T-cell (primary cell): ENCODE results near the gene ZYG11B. TPM values are rescaled to one million over a fixed set of nuclear protein-coding genes. Genes with fewer than 3 reads are reported as not detected.
"Not testable (repeated sequence)": the region's sequence is repeated elsewhere in the genome, so short reads cannot be mapped to it uniquely, and the experiment has no call there.

Experiments used
- ATAC-seq, 4 experiments: fragments of 200-7000 bp in 3 of 4; fragments of 150-1000 bp in 1 of 4; cut with Tn5 transposase; replicated peaks in 1 of 4; 1 replicate in 3 of 4; 2 replicates in 1 of 4; pipeline ENCODE4 v1.10.0; 2021; ENCODE audit warnings: moderate library complexity in 3 of 4, mild to moderate bottlenecking in 2 of 4, moderate number of reproducible peaks in 1 of 4
- CTCF ChIA-PET, 2 donors: fragments of 300-600 bp; sonication (Branson Sonifier 250); formaldehyde crosslinking; loops; one replicate each; lab custom pipeline; 2022; ENCODE audit warnings: antibody characterized with exemption in 2 of 2; lab: Charles Lee
- POLR2A ChIA-PET, 2 donors: fragments of 300-600 bp; sonication (Branson Sonifier 250); formaldehyde crosslinking; loops; one replicate each; lab custom pipeline; 2022; ENCODE audit warnings: antibody characterized with exemption in 2 of 2; lab: Charles Lee
- DNase-seq, 35 experiments: peaks; one replicate each; pipeline versions ENCODE4 v3.0.0 to v3.0.0-alpha.2; 2013 to 2023
- H3K27ac ChIP-seq: one replicate; pipeline ENCODE4 v1.5.1; 2013; ENCODE audit warnings: low read length
- H3K27me3 ChIP-seq, 2 experiments: replicated peaks in 1 of 2; 1 replicate in 1 of 2; 2 replicates in 1 of 2; pipeline versions ENCODE4 v1.6.1 to v1.7.0; 2013; ENCODE audit warnings: low read length in 1 of 2, mixed read lengths in 1 of 2; ENCODE audit not compliant: control insufficient read depth in 2 of 2, insufficient read depth in 2 of 2; ENCODE audit errors: extremely low read depth in 1 of 2
- H3K36me3 ChIP-seq, 2 donors: 1 replicate in 1 of 2; 2 replicates in 1 of 2; pipeline versions ENCODE4 v1.6.1 to v1.7.0; 2013; ENCODE audit warnings: low read length in 1 of 2; ENCODE audit not compliant: control insufficient read depth in 2 of 2, insufficient read depth in 1 of 2; ENCODE audit errors: extremely low read depth in 1 of 2
- H3K4me1 ChIP-seq, 2 experiments: 1 replicate in 1 of 2; 2 replicates in 1 of 2; pipeline versions ENCODE4 v1.6.1 to v1.7.0; 2013; ENCODE audit warnings: low read length in 2 of 2, mixed read lengths in 1 of 2; ENCODE audit not compliant: insufficient read depth in 2 of 2, control insufficient read depth in 1 of 2; ENCODE audit errors: extremely low read depth in 1 of 2
- H3K4me3 ChIP-seq, 2 donors: 1 replicate in 1 of 2; 2 replicates in 1 of 2; pipeline versions ENCODE4 v1.5.1 to v1.7.0; 2013; ENCODE audit warnings: mild to moderate bottlenecking in 2 of 2, low read length in 1 of 2, moderate library complexity in 1 of 2; ENCODE audit not compliant: control insufficient read depth in 1 of 2; ENCODE audit errors: extremely low read depth in 1 of 2
- H3K9me3 ChIP-seq: 2 replicates; pipeline ENCODE4 v1.7.0; 2013
- H3K27ac Mint-ChIP-seq, 2 donors: one replicate each; pipeline ENCODE4 v1.8.0; 2020 to 2021; ENCODE audit warnings: mild to moderate bottlenecking in 2 of 2, mixed read lengths in 2 of 2
- H3K27me3 Mint-ChIP-seq, 2 donors: one replicate each; pipeline ENCODE4 v1.8.0; 2021 to 2022; ENCODE audit warnings: mixed read lengths in 2 of 2
- H3K36me3 Mint-ChIP-seq: one replicate; pipeline ENCODE4 v1.8.0; 2021; ENCODE audit warnings: mixed read lengths
- H3K4me1 Mint-ChIP-seq, 3 donors: one replicate each; pipeline ENCODE4 v1.8.0; 2020 to 2022; ENCODE audit warnings: mixed read lengths in 3 of 3, mild to moderate bottlenecking in 1 of 3
- H3K4me3 Mint-ChIP-seq, 3 donors: one replicate each; pipeline ENCODE4 v1.8.0; 2020 to 2022; ENCODE audit warnings: mild to moderate bottlenecking in 3 of 3, mixed read lengths in 3 of 3, moderate library complexity in 3 of 3
- H3K9me3 Mint-ChIP-seq, 3 donors: one replicate each; pipeline ENCODE4 v1.8.0; 2020 to 2022; ENCODE audit warnings: mixed read lengths in 3 of 3
- WGBS: methylation state at CpG from one replicate; pipeline ENCODE4 v1.1.5; 2013; ENCODE audit warnings: missing lambda C conversion rate; ENCODE audit not compliant: insufficient coverage; 5-methylcytosine and 5-hydroxymethylcytosine counted together
- total RNA-seq, 35 experiments: library from RNA in 6 of 35; stranded (reverse) in 6 of 35; fragments of 120-200 nt in 1 of 35; gene quantifications; one replicate each; pipeline versions ENCODE4 v1.2.1 to v1.2.4 and lab custom pipeline; 2013 to 2026

The ZYG11B gene
- total RNA-seq, 5 donors from 2014 or later (not counting 1 experiment from before 2014, with no cell fraction given) = 16.6 to 22.2 (median 20.1) TPM

- CTCF ChIA-PET = no interaction called here
- no peaks in the 10 kb centered on the region for H3K9me3 ChIP-seq
- no peak overlapping the region for H3K4me3 Mint-ChIP-seq
These were observed 19.9 kb downstream of the ZYG11B start for GRCh38 chr1:52746189-52746588.

GRCh38 chr1:52747450-52747849, 21.2 kb downstream of the ZYG11B start:
- peak overlapping the region; percentile 34 to 41 for H3K27ac Mint-ChIP-seq

More at GRCh38 chr1:52746189-52746588, 19.9 kb downstream of the ZYG11B start:
- Histone ChIP-seq H3K36me3 (no peaks in the 10 kb centered on the region), H3K27me3 (no peaks in the 10 kb centered on the region), H3K4me1 (no peaks in the 10 kb centered on the region), H3K27ac (no peak overlapping the region), H3K4me3 (no peak overlapping the region)
- Mint-ChIP-seq H3K27me3 (no peaks in the 10 kb centered on the region), H3K36me3 (no peaks in the 10 kb centered on the region), H3K4me1 (peaks cover 26 to 29% (median 28%) of the 10 kb centered on the region in 3 donors), H3K9me3 (no peaks in the 10 kb centered on the region), H3K27ac (no peak overlapping the region)
- ATAC-seq (no peak), DNase-seq (no peak)
- no CpG with 5 or more reads among the region's 4 CpGs for WGBS
- POLR2A ChIA-PET = no interaction called here

GRCh38 chr1:52748119-52748518, 21.9 kb downstream of the ZYG11B start:
- Mint-ChIP-seq H3K9me3 (no peaks in the 10 kb centered on the region), H3K4me1 (peaks cover 26 to 31% (median 27%) of the 10 kb centered on the region in 3 donors), H3K4me3 (no peak overlapping the region), H3K36me3 (no peaks in the 10 kb centered on the region), H3K27me3 (no peaks in the 10 kb centered on the region), H3K27ac (no peak overlapping the region)
- DNase-seq (peak in 1 of 35 experiments; percentile 21), ATAC-seq (no peak)
- Histone ChIP-seq H3K36me3 (no peaks in the 10 kb centered on the region), H3K4me1 (no peaks in the 10 kb centered on the region), H3K27me3 (no peaks in the 10 kb centered on the region), H3K4me3 (no peak overlapping the region), H3K9me3 (no peaks in the 10 kb centered on the region), H3K27ac (no peak overlapping the region)
- ChIA-PET CTCF (interaction anchor here in 1 of 2 donors (0.7 kb wide), 1 partner anchor 21 kb away, joined by 3 read pairs; the partner anchor contains the start of gene ZYG11B), POLR2A (interaction anchor here in 1 of 2 donors (0.7 kb wide), 1 partner anchor 33 kb away, joined by 3 read pairs; no protein-coding TSS in a partner anchor)

More at GRCh38 chr1:52747450-52747849, 21.2 kb downstream of the ZYG11B start:
- no peak for ATAC-seq
- Mint-ChIP-seq H3K27me3 (no peaks in the 10 kb centered on the region), H3K9me3 (no peaks in the 10 kb centered on the region), H3K4me1 (peaks cover 23 to 28% (median 26%) of the 10 kb centered on the region in 3 donors), H3K36me3 (no peaks in the 10 kb centered on the region), H3K4me3 (no peak overlapping the region)
- Histone ChIP-seq H3K27me3 (no peaks in the 10 kb centered on the region), H3K36me3 (no peaks in the 10 kb centered on the region), H3K27ac (no peak overlapping the region), H3K4me3 (no peak overlapping the region), H3K9me3 (no peaks in the 10 kb centered on the region), H3K4me1 (no peaks in the 10 kb centered on the region)
- DNase-seq = no peak
- CTCF ChIA-PET = no interaction called here
- POLR2A ChIA-PET = no interaction called here
- WGBS = no CpG with 5 or more reads among the region's 1 CpG

DNA sequence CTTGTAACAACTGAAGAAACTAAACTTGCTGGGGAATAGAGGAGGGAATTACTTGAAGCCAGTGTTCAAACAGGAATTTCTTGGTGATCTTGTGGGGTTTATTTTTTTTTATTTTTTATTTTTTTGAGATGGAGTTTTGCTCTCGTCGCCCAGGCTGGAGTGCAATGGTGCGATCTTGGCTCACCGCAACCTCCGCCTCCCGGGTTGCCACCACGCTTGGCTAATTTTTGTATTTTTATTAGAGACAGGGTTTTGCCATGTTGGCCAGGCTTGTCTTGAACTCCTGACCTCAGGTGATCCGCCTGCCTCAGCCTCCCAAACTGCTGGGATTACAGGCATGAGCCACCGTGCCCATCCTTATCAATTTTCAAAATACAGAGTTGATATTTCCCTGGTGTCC, 23.2 kb downstream of the ZYG11B start:
- not testable (repeated sequence) for H3K27ac ChIP-seq, H3K4me1 ChIP-seq, H3K36me3 Mint-ChIP-seq, ATAC-seq, H3K27me3 Mint-ChIP-seq, H3K4me3 Mint-ChIP-seq, H3K36me3 ChIP-seq, H3K4me3 ChIP-seq, H3K27ac Mint-ChIP-seq, H3K9me3 Mint-ChIP-seq, H3K9me3 ChIP-seq, H3K27me3 ChIP-seq, DNase-seq
- WGBS = 100% methylated on average over 7 of the region's 9 CpGs
- CTCF ChIA-PET = interaction anchor here in 1 of 2 donors (0.7 kb wide), 1 partner anchor 101 kb away, joined by 3 read pairs; no protein-coding TSS in a partner anchor
- H3K4me1 Mint-ChIP-seq = peaks cover 24 to 27% (median 24%) of the 10 kb centered on the region in 3 donors
- POLR2A ChIA-PET = interaction anchor here in 1 of 2 donors (0.6 kb wide), 1 partner anchor 171 kb away, joined by 3 read pairs; no protein-coding TSS in a partner anchor

DNA sequence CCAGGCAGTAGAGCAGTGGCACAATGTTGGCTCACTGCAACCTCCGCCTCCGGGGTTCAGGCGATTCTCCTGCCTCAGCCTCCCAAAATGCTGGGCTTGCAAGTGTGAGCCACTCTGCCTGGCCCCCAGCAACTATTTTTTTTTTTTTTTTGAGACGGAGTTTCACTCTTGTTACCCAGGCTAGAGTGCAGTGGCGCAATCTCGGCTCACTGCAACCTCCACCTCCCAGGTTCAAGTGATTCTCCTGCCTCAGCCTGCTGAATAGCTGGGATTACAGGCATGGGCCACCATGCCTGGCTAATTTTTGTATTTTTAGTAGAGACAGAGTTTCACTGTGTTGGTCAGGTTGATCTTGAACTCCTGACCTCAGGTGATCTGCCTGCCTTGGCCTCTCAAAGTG, 23.9 kb downstream of the ZYG11B start:
- H3K4me3 Mint-ChIP-seq, ATAC-seq, H3K4me1 ChIP-seq, DNase-seq, H3K27ac ChIP-seq, H3K36me3 ChIP-seq, H3K9me3 Mint-ChIP-seq, H3K36me3 Mint-ChIP-seq, H3K27ac Mint-ChIP-seq, H3K4me3 ChIP-seq, H3K27me3 Mint-ChIP-seq, CTCF ChIA-PET, H3K27me3 ChIP-seq, H3K9me3 ChIP-seq: not testable (repeated sequence)
- H3K4me1 Mint-ChIP-seq = peaks cover 20 to 25% (median 22%) of the 10 kb centered on the region in 3 donors
- 87% methylated on average over 3 of the region's 6 CpGs for WGBS
- POLR2A ChIA-PET = interaction anchor here in 1 of 2 donors (0.7 kb wide), 1 partner anchor 23 kb away, joined by 5 read pairs; no protein-coding TSS in a partner anchor

- no peak overlapping the region for H3K27ac ChIP-seq
- H3K9me3 Mint-ChIP-seq = no peaks in the 10 kb centered on the region
- no peak overlapping the region for H3K4me3 ChIP-seq
- POLR2A ChIA-PET = no interaction called here
- no peaks in the 10 kb centered on the region for H3K36me3 ChIP-seq
- H3K27ac Mint-ChIP-seq = no peak overlapping the region
- no peaks in the 10 kb centered on the region for H3K27me3 ChIP-seq
- ATAC-seq = no peak
- H3K36me3 Mint-ChIP-seq = peaks cover 8% of the 10 kb centered on the region
- no peak for DNase-seq
- no peak overlapping the region for H3K4me3 Mint-ChIP-seq
- WGBS = 67% methylated on average over 1 of the region's 3 CpGs
- peaks cover 14 to 20% (median 16%) of the 10 kb centered on the region in 3 donors for H3K4me1 Mint-ChIP-seq
- no peaks in the 10 kb centered on the region for H3K4me1 ChIP-seq
- CTCF ChIA-PET = no interaction called here
- no peaks in the 10 kb centered on the region for H3K27me3 Mint-ChIP-seq
- no peaks in the 10 kb centered on the region for H3K9me3 ChIP-seq
These were observed 25.6 kb downstream of the ZYG11B start for GRCh38 chr1:52751589-52752483.
